MCF 10A (cell line): Measurements from ENCODE around the gene NR5A1. TPM values are rescaled to one million over a fixed set of nuclear protein-coding genes. Genes with fewer than 3 reads are reported as not detected.

ENCODE experiments used
- BruUV-seq: library from RNA; stranded (reverse); fragments of 400-500 nt; replicated peaks from 2 replicates; lab custom pipeline; 2021; lab: Mats Ljungman, UMichigan
- CTCF ChIA-PET: fragments of 300-600 bp; sonication (Branson Sonifier 250); formaldehyde crosslinking; extraction: SDS; loops from one replicate; lab custom pipeline; 2021; ENCODE audit warnings: antibody characterized with exemption, inconsistent platforms; lab: Yijun Ruan, JAX
- POLR2A ChIA-PET: fragments of 300-600, 350-650 bp; sonication (Branson Sonifier 250); formaldehyde crosslinking; extraction: SDS; loops from one replicate; lab custom pipeline; 2020; ENCODE audit warnings: antibody characterized with exemption, inconsistent platforms; lab: Yijun Ruan, JAX
- DNase-seq: peaks from one replicate; pipeline ENCODE4 v3.0.0-alpha.2; 2018; ENCODE audit not compliant: unreplicated experiment
- H3K27ac Mint-ChIP-seq: one replicate; pipeline ENCODE4 v1.8.0; 2022; ENCODE audit warnings: mild to moderate bottlenecking, low read depth, mixed read lengths; ENCODE audit not compliant: unreplicated experiment
- H3K27me3 Mint-ChIP-seq: one replicate; pipeline ENCODE4 v1.8.0; 2022; ENCODE audit warnings: mixed read lengths; ENCODE audit not compliant: insufficient read depth, unreplicated experiment
- H3K36me3 Mint-ChIP-seq: one replicate; pipeline ENCODE4 v1.8.0; 2022; ENCODE audit warnings: mild to moderate bottlenecking, moderate library complexity, mixed read lengths; ENCODE audit not compliant: insufficient read depth, unreplicated experiment
- H3K4me1 Mint-ChIP-seq: one replicate; pipeline ENCODE4 v1.8.0; 2022; ENCODE audit warnings: mixed read lengths; ENCODE audit not compliant: insufficient read depth, unreplicated experiment
- H3K4me3 Mint-ChIP-seq: one replicate; pipeline ENCODE4 v1.8.0; 2022; ENCODE audit warnings: mild to moderate bottlenecking, moderate library complexity, mixed read lengths; ENCODE audit not compliant: unreplicated experiment
- H3K9me3 Mint-ChIP-seq: one replicate; pipeline ENCODE4 v1.8.0; 2022; ENCODE audit warnings: mixed read lengths; ENCODE audit not compliant: unreplicated experiment
- CTCF ChIP-seq: fragments of 200-600 bp; IDR thresholded peaks from one replicate; pipeline ENCODE4 v1.8.0; 2022; ENCODE audit warnings: antibody characterized with exemption, mild to moderate bottlenecking; ENCODE audit not compliant: unreplicated experiment
- intact Hi-C: fragments of 100-400 bp; cut with micrococcal nuclease; formaldehyde crosslinking; loops from 2 replicates; pipeline ENCODE4 v1.14.1; 2022
- total RNA-seq: library from RNA; stranded (reverse); gene quantifications from 2 replicates; pipeline ENCODE4 v1.2.3, GENCODE V29; 2022

NR5A1 gene
- total RNA-seq, 1 experiment from 2014 or later = not detected

DNA sequence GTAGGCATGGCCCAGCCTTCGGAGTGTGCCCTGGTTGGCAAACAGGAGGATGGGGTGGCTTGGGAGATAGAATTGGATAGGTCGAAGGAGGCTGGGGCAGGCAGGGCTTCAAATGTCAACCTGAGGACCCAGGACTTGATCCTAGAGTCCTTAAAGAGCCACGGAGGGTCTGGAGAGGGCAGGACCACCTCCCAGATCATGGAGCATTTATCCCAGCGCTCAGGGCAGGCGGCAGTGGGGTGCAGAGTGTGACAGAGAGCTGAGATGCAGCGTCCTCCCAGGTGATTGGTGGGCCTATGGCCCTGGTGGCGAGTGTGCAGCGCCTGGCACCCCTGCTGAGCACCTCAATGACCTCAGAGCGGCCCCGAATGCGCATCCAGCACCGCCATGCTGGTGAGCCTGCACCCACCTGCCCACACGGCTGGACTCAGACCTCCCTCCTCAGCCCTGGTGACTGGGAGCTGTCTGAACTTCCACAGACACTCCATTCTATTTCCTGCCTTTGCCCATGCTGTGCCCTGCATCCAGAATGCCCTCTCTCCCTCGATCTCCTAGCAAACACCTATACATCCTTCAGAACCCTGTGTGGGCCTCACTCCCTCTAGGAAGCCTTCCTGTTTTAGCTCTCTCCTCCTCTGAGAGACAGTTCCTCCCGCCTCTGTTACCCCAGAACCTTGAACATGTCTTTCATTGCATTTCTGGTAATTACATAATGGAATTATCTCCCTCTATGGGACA, 50.7 kb downstream of the NR5A1 start:
- intact Hi-C loops = no loop called here
- POLR2A ChIA-PET = no interaction called here
- Mint-ChIP-seq H3K27me3 (no peaks in the 10 kb centered on the region), H3K36me3 (no peaks in the 10 kb centered on the region), H3K4me3 (no peak overlapping the region), H3K4me1 (no peaks in the 10 kb centered on the region), H3K9me3 (no peaks in the 10 kb centered on the region), H3K27ac (no peak overlapping the region)
- no peak for DNase-seq
- TF ChIP-seq CTCF = no peak
- BruUV-seq = no TSS peak
- CTCF ChIA-PET = interaction anchor here (0.9 to 1.1 kb wide), 2 partner anchors 37 to 106 kb away, joined by 5 read pairs; no protein-coding TSS in a partner anchor

DNA sequence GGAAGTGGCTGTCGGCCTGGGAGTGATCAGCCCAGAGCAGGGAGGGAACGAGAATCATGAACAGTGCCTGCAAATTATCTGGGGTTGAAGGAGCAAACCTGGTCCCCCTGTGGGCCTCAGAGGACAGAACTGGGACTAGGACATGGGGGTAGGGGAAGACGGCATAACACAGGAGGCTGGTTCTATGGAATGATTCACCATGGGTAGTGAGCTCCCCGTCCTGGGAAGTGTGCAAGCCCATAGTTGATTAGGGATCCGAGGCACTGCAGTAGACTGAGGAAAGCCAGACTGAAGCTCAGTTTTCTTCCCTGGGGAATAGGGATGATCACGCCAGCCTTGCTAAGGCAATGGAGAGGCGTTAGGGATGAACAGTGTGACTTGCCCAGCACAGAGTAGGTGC, 51.4 kb downstream of the NR5A1 start:
- no peak overlapping the region for H3K4me3 Mint-ChIP-seq
- no peaks in the 10 kb centered on the region for H3K4me1 Mint-ChIP-seq
- intact Hi-C loops = no loop called here

GRCh38 chr9:124454791-124455443, 52.3 kb downstream of the NR5A1 start:
- ChIA-PET POLR2A (no interaction called here), CTCF (interaction anchor here (0.6 to 0.7 kb wide), 3 partner anchors 150 to 415 kb away, joined by 3 to 4 read pairs (median 3); partner anchors contain the start of gene WDR38)
- no peaks in the 10 kb centered on the region for H3K9me3 Mint-ChIP-seq
- no peaks in the 10 kb centered on the region for H3K4me1 Mint-ChIP-seq
- DNase-seq = no peak
- no TSS peak for BruUV-seq
- intact Hi-C loops = no loop called here
- no peak for TF ChIP-seq CTCF
- no peaks in the 10 kb centered on the region for H3K27me3 Mint-ChIP-seq
- H3K36me3 Mint-ChIP-seq = no peaks in the 10 kb centered on the region
- H3K27ac Mint-ChIP-seq = no peak overlapping the region
- H3K4me3 Mint-ChIP-seq = no peak overlapping the region

More for the DNA sequence above, 51.4 kb downstream of the NR5A1 start:
- H3K27ac Mint-ChIP-seq = no peak overlapping the region
- ChIA-PET CTCF (no interaction called here), POLR2A (no interaction called here)
- BruUV-seq = no TSS peak
- no peaks in the 10 kb centered on the region for H3K9me3 Mint-ChIP-seq
- DNase-seq = no peak
- TF ChIP-seq CTCF = no peak
- H3K36me3 Mint-ChIP-seq = no peaks in the 10 kb centered on the region
- no peaks in the 10 kb centered on the region for H3K27me3 Mint-ChIP-seq

DNA sequence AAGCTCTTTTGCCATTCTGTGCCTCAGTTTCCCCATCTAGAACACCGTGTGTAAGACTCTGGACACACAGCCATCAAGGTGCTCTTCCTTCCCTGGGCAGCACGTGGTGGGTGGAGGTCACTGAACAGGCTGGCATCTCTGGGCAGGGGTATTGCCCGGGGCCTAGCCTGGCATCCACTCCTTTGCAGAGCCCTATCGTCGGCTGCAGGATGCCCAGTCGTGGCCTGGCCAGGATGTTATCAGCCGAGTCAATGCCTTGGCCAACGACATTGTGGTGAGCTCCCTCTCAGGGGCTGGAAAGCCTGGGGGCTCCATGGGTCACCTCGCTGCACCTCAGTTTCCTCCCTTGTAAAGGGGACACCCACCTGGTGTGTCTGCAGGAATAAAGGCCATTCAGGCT, 52.9 kb downstream of the NR5A1 start:
- ChIA-PET CTCF (no interaction called here), POLR2A (no interaction called here)
- Mint-ChIP-seq H3K9me3 (no peaks in the 10 kb centered on the region), H3K27ac (no peak overlapping the region), H3K4me1 (no peaks in the 10 kb centered on the region), H3K27me3 (no peaks in the 10 kb centered on the region), H3K36me3 (no peaks in the 10 kb centered on the region), H3K4me3 (no peak overlapping the region)
- DNase-seq = no peak
- BruUV-seq = no TSS peak
- no peak for TF ChIP-seq CTCF
- intact Hi-C loops = no loop called here
